Measurements from ENCODE around the gene ATP1A4. TPM values are rescaled to one million over a fixed set of nuclear protein-coding genes. Genes with fewer than 3 reads are reported as not detected.
A peak's percentile ranks its signal among the peaks of the same experiment; 100 is the strongest.
"Not testable (repeated sequence)": the region's sequence is repeated elsewhere in the genome, so short reads cannot be mapped to it uniquely, and the experiment has no call there.

The ATP1A4 gene
- total RNA-seq: under 0.01 TPM

DNA sequence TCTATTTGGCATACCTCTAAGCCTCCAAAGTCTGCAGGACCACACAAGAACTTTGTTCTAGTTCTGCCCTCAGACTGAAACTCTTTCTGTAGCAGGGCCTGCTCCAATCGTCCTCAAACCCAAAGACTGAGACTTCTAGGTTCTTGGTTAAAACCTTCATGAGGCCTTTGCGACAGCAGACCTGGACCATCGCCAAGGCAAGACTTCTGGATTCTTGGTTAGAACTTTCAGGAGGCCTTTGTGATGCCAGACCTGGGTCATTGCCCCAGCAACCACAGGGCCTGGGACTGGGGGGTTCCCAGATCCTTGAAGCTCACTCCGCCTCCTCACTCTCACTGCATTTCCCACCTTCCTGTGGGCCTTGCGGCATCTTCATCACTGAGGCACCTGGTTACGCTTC is at the start of gene ATP1A4:
Gene ATP1A4 (plus strand): TSS at position 301 of the 400 bp plus-strand sequence. CDS start 438 bp downstream, outside the sequence.
- no peak for DNase-seq (ENCODE audit: low read depth in 2 of 3, low spot score in 2 of 3)

DNA sequence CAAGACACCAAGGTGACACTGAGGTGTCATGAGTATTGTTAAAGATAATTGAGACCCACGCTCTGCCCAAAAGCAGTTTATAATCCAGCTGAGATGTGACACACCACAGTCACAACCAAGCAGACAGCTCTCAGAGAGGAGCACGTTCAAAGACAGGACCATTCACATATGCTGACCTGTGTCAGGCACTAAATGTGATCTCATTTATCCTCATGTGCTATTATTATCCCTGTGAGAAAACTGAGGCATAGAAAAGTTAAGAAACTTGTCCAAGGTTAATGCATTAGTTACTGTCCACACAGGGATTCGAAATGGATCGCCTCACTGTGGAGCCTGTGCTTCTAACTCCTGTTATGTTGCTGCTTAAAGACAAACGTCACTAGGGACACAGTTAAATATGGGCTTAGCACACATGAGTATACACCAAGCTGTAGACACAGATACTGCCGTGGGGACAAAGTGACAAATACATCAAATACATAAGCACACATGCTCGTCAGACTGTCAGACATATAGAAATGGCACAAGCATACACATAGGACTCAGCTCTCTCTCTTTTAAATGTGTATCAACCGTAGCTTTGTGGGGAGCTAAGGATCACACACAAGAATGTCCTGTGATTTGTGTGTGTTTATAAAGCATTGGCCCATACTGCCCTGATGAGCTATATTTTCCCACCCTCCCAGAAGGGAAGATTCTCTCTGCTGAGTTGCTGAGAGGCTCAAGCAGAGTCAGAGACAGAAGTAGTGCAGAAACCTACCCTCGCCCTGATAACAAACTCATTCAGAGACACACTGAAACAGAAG is 49.5 kb upstream of the ATP1A4 start:
- DNase-seq (ENCODE audit: low read depth in 2 of 3, low spot score in 2 of 3): no peak

DNA sequence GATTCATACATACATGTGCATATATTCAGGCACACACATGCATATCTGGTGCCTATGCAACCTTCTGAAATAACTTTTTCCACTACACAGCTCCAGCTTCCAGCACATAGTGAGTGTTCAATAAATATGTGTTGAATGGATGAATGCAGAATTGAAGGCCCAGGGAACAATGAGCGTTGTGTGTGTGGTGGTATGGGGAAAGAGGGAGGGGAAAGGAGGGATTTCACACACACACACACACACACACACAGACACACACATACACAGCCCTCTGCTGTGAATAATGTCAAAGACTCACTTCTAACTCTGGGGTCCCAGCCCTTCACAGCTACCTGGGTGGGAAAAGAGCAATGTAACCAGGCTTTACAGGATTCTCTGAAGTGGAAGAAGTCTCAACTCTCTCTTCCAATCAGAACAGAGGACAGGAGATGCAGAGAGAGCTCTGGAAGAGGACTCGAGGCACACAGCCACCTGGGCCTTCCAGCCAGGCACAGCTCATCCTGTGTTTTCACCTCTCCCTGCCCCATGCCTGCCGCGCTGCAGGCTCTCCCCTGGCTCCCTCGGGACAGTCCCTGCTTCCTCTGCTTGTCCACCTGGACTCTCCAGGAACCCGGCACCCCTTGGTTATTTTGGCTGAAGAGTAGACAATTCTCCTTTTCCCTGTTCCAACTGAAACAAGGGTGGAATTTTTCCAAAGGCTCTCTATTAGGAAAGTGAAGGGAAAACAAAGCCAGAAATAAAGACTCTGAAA is 47.6 kb upstream of the ATP1A4 start:
- DNase-seq (ENCODE audit: low read depth in 2 of 3, low spot score in 2 of 3): no peak

DNA sequence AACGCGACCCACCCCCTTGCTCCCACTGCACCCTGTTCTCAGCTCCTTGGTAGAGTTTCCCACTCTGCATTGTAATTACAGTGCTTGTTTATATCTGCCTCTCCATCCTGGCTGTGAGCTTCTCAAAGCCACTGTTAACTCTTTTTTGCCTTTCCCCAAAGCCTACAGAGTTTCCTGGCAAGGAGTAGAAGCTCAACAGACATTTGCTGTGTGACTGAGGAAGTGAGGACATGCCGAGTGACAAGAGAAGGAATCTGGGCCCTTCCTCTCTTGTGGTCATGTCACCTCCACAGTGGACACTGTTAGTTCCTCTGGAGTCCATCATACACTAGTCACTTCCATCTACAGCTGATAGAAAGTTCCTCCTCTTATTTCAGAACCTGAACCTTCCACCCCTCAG is 46.9 kb upstream of the ATP1A4 start:
- DNase-seq (ENCODE audit: low read depth in 2 of 3, low spot score in 2 of 3): no peak

DNA sequence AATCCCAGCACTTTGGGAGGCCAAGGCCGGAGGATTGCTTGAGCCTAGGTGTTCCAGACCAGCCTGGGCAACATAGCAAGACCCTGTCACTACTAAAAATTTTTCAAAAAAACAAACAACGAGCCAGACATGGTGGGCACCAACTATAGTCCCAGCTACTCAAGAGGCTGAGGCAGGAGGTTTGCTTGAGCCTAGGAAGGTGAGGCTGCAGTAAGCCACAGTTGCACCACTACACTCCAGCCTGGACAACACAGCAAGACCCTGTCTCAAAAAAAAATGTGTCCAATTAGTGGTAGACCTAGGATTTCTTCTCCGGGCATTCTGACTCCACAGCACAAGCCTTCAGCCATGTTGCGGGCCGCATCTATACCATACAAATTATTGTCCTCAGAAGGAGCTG is 46.2 kb upstream of the ATP1A4 start:
- DNase-seq (ENCODE audit: low read depth in 2 of 3, low spot score in 2 of 3): no peak

DNA sequence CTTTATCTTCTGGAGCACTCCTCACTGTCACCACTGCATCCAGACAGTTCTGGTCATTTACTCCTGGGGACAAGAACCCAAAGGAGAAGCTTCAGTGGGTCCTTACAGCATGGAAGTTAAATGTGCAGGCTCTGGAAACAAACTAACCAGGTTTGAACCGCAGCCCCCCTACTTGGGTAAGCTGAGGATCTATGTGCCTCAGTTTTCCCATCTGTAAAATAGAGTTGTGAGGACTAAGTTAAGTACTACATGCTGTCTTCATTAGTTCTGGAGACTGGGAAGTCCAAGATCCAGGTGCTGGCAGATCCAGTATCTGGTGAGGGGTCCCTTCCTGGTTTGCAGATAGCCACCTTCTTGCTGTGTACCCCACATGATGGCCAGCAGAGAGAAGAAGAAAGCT is 43.9 kb upstream of the ATP1A4 start:
- no peak for DNase-seq (ENCODE audit: low read depth in 2 of 3, low spot score in 2 of 3)

DNA sequence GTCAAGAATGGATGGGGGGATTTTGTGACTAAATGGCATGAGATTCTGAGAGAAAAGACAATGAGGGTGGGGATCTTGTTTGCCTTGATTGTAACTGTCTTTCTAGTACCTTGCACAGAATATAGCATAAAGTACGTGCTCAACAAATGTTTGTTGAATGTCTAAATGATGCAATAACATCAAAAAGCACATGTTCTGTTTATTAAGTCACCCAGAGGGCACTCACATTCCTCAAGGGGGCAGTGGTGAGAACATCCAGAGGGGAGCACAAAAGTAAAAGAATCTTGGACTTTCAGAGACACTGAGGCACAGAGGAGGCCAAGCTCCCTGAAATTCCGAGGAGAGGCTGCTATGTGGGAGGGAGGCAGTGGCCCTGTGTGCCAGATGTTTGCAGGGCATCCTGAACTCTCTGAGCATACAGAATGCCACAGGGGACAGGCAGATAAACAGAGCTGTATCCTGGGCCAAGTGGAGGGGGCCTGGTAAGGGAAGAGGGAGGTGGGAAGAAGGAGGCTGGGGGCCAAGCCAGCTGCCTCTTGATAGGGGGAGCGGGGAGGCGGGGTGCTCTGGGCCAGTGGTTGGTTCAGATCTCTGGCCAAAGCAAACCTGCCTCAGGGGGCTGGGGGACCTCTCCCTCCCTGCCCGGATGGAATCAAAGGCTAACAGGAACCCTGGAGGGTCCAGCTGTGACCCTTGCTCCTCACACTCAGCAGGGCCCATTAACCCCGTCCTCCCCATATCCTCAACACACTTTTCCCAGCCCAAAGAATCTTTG is 42.3 kb upstream of the ATP1A4 start:
- DNase-seq (ENCODE audit: low read depth in 2 of 3, low spot score in 2 of 3): peak in 2 of 3 donors; percentile 44 to 78

DNA sequence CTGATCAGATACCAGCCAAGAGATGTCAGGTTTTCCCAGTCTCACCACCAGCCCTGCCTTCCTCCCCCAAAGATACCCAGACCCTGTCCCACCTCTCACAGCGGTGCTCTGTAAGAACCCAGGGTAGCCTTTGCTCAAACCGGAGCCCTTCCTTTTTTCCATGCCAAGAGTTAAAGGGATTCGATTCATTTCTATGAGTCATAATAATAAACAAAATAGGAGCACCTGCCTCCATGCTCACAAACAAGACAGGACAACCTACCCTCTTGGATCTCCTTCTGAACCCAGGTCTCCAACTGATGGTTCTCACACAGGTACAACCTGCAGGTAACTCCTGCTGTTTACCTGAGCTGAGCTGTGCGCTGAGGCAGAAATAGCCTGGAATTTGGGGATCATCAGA is 41.7 kb upstream of the ATP1A4 start:
- DNase-seq (ENCODE audit: low read depth in 2 of 3, low spot score in 2 of 3): no peak

DNA sequence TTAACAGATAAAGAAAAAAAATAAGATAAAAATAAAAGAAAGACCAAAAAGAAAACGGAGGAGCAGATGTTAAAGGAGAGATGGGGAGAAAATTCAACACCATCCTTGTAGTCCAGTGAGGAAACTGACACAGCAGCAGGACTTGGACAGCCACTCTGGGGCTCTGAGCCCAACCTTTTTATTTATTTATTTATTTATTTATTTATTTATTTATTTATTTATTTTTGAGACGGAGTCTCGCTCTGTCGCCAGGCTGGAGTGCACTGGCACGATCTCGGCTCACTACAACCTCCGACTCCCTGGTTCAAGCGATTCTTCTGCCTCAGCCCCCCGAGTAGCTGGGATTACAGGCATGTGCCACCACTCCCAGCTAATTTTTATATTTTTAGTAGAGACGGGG is 39.9 kb upstream of the ATP1A4 start:
- not testable (repeated sequence) for DNase-seq (ENCODE audit: low read depth in 2 of 3, low spot score in 2 of 3)

DNA sequence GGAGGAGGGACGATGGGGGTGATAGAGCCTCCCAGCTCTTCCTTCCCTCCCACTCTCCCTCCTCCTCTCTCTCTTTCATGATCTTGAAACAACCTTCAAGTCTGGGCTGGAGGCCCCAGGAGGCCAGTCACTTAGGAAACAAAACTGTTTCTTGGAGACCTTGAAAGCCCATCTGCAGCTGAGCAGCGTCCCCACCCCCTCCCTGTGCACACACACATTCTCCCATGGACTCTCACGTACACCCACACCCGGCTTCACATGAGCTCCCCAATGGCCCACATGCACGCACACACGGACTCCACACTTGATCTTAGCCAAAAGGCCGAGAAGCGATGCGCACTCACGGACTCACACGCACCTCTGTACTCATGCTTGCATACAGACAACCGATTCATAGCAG is 39.0 kb upstream of the ATP1A4 start:
- DNase-seq (ENCODE audit: low read depth in 2 of 3, low spot score in 2 of 3): no peak

DNA sequence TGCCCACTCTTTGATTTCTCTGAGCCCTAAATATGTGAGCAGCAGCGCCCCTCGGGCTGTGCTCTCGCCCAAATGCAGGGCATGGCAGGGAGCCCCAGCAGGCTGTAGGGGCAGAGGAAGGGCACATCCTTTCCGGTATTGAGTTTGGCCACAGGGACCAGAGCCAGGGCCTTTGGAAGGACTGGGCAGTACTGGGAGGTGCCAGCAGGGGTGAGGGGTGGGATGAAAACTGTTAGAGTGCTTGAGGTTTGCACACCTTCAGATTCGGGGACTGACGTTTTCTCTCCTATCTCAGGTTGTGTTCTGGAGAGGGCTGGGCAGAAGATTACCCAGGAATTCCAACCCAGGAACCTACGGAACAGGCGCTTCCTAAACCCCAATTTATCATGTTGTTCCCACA is 38.0 kb upstream of the ATP1A4 start:
- DNase-seq (ENCODE audit: low read depth in 2 of 3, low spot score in 2 of 3): no peak

DNA sequence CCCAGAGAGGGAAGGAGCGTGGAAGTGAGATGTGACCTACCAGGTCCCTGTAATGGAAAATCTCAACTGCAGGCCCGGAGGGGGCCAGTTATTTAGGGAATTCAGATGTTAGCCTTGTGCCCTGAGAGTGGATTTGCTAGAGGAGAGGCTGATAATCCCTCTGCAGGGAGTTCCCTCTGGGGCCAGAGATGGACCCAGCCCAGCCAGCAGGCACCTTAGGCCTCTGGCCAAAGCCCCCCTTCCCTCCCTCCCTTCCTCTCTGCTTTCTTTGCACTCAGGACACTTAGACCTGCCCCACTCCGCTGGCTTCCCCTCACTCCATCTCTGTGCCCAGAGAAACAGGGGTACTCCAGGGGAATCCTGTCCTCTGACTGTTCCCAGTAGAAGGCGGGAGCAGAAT is 37.3 kb upstream of the ATP1A4 start:
- no peak for DNase-seq (ENCODE audit: low read depth in 2 of 3, low spot score in 2 of 3)

DNA sequence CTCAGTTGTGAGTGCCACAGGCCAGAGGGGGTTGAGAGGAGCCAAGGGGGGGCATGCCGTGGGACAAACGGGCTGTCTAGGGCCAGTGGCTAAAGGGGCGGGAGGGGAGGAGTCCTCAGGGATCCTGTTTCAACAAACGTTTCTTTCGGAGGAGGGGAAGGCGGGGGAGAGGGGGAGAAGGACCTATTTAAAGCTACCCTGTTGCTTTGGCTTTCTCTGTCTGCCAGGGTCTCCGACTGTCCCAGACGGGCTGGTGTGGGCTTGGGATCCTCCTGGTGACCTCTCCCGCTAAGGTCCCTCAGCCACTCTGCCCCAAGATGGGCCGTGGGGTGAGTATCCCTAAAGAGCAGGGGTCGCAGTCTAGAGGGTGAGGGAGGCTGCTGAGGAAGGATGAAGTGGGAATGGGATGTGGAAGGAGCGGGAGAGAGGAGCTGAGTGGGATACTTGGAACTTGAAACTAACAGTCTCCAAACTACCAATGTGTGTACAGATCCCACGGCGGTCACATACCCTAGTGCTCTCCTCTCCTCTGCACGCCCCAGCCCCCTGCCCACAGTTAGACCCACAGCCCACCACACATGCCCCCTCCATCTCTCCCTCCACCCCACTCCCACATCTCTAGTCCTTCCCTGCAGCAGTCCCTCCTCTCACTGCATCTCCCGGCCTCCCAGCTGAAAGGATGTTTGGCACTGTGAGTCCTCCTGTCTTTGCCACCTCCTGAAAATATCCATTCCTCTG is 35.7 kb upstream of the ATP1A4 start, which contains the start of gene ATP1A2:
Gene ATP1A2 (plus strand): TSS at position 215 of the 738 bp plus-strand sequence. CDS start 103 bp downstream, at position 318.
- no peak for DNase-seq (ENCODE audit: low read depth in 2 of 3, low spot score in 2 of 3)

DNA sequence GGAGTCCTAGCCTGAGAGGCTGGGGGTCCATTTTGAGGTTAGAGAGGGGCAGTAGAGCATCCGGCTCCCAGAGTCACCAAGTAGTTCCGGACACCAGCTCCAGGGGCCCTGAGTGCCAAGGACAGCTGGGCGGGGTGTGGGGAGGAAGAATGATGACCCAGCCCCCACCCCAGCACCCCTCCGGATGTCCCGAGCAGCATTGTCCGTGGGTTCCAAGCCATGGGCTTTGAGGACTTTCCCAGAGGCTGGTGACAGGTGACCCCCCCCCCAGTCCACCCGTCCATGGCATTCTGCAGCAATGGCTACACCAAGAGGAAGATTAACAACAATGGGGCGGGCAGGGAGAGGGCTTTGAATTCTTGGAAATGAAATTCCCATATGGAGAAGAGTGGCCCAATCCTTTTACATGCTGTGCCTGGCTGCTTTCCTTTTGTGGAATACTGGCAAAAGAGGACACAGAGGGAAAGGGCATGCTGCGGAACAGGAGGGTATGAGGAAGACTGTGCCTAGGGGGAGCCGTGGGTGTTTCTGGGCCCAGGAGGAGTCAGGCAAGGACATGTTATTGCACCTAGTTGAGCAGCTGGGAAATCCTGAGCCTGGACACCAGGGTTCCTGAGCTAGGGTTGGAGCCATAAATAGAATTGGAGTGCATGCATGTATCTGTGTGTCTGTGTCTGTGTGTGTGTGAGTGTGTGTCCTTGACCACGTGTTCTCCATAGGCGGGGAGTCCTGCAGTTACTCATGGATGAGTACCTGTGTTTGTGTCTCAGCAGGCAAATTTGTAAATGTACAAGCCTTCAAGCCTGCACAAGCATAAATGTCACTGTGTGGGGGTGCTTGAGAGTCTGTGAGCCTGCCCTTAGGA is 34.9 kb upstream of the ATP1A4 start:
- no peak for DNase-seq (ENCODE audit: low read depth in 2 of 3, low spot score in 2 of 3)

DNA sequence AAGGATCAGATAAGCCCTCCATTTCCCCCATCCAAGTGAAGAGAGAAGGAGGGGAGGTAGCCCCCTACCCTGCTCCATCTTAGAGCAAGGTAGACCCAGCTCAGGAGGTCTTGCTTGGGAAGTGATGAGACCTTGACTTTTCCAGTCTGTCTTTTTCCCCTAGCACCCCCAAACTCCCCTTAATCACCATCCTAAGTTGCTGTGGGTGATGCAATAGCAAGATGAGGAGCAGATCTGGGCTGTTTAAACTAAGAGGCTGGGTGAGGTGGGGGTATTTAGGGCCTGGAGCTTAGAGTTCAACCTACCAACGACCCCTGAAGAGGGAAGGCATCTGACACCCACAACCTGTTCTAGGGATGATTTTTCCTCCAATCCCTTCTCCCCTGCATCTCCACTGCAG is 34.1 kb upstream of the ATP1A4 start:
- no peak for DNase-seq (ENCODE audit: low read depth in 2 of 3, low spot score in 2 of 3)

DNA sequence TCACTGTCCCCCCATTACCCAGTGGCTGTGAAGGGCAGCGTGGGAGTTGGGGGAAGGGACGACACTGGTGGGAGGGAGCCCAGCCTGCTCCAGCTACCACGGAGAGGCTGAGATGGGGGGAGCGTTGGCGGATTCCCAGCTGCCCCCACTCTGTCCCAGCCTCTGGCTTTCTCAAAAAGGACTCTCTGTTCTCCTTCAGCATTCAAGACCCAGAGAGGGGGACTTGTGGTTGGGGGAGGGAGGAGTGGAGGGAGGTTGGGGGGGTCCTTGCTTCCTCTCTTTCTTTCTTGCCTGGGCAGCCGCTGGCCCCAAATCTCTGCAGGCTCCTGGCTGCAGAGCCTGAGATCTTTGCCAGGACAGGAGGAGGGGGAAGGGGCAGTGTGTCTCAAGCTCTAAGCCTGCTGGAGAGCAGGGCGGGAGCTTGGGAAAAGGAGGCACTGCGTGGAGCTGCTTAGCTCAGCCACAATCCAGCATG is 33.7 kb upstream of the ATP1A4 start:
- DNase-seq (ENCODE audit: low read depth in 2 of 3, low spot score in 2 of 3): no peak

DNA sequence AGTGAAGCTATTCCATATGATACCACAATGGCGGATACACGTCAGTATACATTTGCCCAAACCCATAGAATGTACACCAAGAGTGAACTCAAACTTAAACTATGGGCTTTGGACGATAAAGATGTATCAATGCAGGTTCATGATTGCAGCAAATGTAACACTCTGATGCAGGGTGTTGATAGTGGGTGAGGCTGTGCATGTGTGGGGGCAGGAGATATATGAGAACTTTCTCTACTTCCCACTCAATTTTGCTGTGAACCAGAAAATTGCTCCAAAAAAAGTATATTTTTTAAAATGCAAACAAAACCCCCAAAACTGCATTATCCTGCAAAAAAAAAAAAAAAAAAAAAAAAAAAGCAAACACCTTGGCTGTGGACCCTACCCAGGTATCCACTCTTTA is 32.5 kb upstream of the ATP1A4 start:
- no peak for DNase-seq (ENCODE audit: low read depth in 2 of 3, low spot score in 2 of 3)

DNA sequence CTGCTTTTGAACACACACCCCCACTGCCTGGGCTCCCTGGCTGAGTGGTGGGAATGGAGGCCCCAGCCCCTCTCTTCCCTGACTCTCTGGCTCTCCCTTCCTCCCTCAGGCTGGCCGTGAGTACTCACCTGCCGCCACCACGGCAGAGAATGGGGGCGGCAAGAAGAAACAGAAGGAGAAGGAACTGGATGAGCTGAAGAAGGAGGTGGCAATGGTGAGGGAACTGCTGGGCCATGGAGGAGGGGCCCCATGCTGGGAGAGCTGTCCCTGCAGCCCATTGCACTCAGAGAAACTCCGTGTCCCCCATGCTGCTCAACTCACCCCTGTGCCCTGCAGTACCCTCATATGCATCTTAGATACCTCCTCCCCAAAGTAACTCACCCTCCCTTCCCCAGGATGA is 30.6 kb upstream of the ATP1A4 start:
- DNase-seq (ENCODE audit: low read depth in 2 of 3, low spot score in 2 of 3): no peak

DNA sequence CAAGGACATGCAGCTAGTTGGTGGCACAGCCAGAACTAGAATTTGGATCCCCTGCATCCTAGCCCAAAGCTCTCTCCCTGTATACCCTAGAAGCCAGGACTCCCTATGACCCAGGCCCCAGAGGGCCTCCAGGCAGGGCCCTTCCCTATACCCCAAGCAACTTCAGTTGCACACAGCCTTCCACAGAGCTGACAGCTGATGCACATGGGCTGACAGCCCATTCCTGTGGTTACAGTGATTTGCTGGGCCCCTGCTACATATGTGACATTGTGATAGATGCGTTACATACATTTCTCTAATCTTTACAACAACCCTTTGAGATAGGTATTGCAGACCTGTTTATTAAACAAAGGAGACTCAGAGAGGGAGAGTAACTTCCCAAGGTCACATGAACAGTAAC is 30.0 kb upstream of the ATP1A4 start:
- DNase-seq (ENCODE audit: low read depth in 2 of 3, low spot score in 2 of 3): no peak

Measured in hematopoietic multipotent progenitor cell (in vitro differentiated cells).